CD4-positive, alpha-beta T cell treated with Interleukin-6 at 100 ng/mL for 8 hours (primary cell): Measurements from ENCODE around the gene RIMS4.
"Not testable (repeated sequence)": the region's sequence is repeated elsewhere in the genome, so short reads cannot be mapped to it uniquely, and the experiment has no call there.

Source experiments
- DNase-seq: peaks from one replicate; pipeline ENCODE4 v3.0.0-alpha.2; 2020; ENCODE audit warnings: mixed read lengths, low spot score

The RIMS4 gene

GRCh38 chr20:44795836-44796235, 14.5 kb downstream of the RIMS4 start:
- DNase-seq: no peak

- no peak for DNase-seq
These were observed 17.6 kb downstream of the RIMS4 start for GRCh38 chr20:44792796-44793195.

GRCh38 chr20:44790638-44791393, 19.5 kb downstream of the RIMS4 start:
- DNase-seq: no peak

- DNase-seq: no peak
These were observed 21.5 kb downstream of the RIMS4 start for GRCh38 chr20:44788706-44789456.

GRCh38 chr20:44787299-44787698, 23.0 kb downstream of the RIMS4 start:
- DNase-seq: no peak

- no peak for DNase-seq
These were observed 24.6 kb downstream of the RIMS4 start for GRCh38 chr20:44785768-44786167.

GRCh38 chr20:44784688-44785087, 25.7 kb downstream of the RIMS4 start:
- no peak for DNase-seq

GRCh38 chr20:44781791-44782190, 28.6 kb downstream of the RIMS4 start:
- DNase-seq: no peak

GRCh38 chr20:44781118-44781517, 29.2 kb downstream of the RIMS4 start:
- no peak for DNase-seq

- no peak for DNase-seq
These were observed 30.1 kb downstream of the RIMS4 start for GRCh38 chr20:44780226-44780625.

GRCh38 chr20:44776980-44777379, 33.4 kb downstream of the RIMS4 start:
- no peak for DNase-seq

GRCh38 chr20:44773070-44773829, 37.1 kb downstream of the RIMS4 start:
- no peak for DNase-seq

- DNase-seq: no peak
These were observed 37.7 kb downstream of the RIMS4 start for GRCh38 chr20:44772636-44773035.

- DNase-seq: no peak
These were observed 39.2 kb downstream of the RIMS4 start for GRCh38 chr20:44771172-44771535.

- no peak for DNase-seq
These were observed 39.7 kb downstream of the RIMS4 start for GRCh38 chr20:44770484-44771171.

GRCh38 chr20:44769481-44769863, 40.9 kb downstream of the RIMS4 start:
- no peak for DNase-seq

- no peak for DNase-seq
These were observed 41.4 kb downstream of the RIMS4 start for GRCh38 chr20:44768854-44769480.

GRCh38 chr20:44768256-44768655, 42.1 kb downstream of the RIMS4 start:
- no peak for DNase-seq

GRCh38 chr20:44765701-44766347, 44.5 kb downstream of the RIMS4 start:
- no peak for DNase-seq

GRCh38 chr20:44765091-44765490, 45.3 kb downstream of the RIMS4 start:
- no peak for DNase-seq

GRCh38 chr20:44763798-44764197, 46.5 kb downstream of the RIMS4 start:
- not testable (repeated sequence) for DNase-seq
